ENCODE data around the gene MXRA8.

The MXRA8 gene

GRCh38 chr1:1337793-1338147 is 20.6 kb downstream of the MXRA8 start:
- in situ Hi-C loops (cut with MboI; ENCODE audit: low sequenced_read_pairs) = no loop called here

- in situ Hi-C loops (cut with MboI; ENCODE audit: low sequenced_read_pairs) = no loop called here
Observed at GRCh38 chr1:1336931-1337792, 21.2 kb downstream of the MXRA8 start.

GRCh38 chr1:1336446-1336845 is 21.9 kb downstream of the MXRA8 start:
- in situ Hi-C loops (cut with MboI; ENCODE audit: low sequenced_read_pairs) = no loop called here

DNA sequence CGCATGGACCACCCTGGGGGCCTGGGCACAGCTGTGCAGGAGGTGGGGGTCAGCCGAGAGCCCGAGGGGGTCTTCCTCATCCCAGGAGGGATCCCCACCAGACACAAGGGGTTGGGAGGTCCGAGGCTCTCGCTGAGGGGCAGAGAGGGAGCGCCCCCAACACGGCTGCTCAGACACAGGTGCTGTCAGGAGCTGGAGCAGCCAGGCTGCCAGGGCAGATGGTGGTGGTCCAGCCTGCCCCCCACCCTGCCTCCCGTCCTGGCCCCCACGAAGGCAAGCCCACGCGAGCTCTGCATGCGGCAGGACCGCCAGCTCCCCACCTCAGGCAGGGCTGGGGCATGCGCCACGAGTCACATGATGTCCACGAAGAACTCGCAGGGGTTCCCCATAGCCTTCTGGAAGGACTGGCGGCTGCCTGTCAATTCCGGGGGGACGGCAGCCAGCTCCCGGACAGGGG is 22.5 kb downstream of the MXRA8 start:
- in situ Hi-C loops (cut with MboI; ENCODE audit: low sequenced_read_pairs) = no loop called here

DNA sequence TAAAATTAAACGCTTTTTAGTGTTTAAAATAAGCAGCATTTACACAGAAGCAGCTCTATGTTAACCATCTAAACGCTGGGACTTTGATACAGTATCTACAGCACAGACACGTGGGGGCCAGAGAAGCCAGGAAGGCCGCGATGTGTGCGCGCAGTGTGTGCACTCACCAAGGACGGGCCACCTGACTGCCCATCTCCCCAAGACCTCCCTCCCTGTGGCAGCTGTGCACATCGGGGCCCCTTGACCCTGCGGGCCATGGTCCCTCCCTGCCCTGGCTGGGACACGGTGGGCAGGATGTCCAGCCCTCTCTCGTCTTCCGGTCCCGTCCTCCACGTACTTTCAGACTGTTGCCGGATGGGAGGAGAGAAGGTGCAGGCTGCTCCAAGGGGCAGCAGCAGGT is 23.1 kb downstream of the MXRA8 start:
- in situ Hi-C loops (cut with MboI; ENCODE audit: low sequenced_read_pairs) = no loop called here

DNA sequence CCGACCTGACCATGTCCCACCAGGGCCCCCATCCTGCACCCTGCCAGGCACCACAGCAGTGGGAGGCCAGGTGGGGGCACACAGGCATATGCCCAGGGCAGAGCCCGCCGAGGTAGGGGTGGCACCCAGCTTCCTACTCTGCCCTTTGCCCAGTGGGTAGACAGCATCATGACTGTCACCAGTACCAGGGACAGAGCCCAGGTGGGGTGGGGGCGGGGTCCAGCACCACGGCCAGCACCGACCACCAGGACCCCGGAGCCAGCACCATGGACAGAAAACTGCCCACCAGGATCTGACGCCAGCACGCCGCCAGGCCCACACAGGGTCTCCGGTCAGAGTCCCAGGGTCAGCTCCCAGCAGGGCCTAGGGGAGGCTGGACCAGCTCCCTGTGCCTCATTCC is 23.5 kb downstream of the MXRA8 start:
- in situ Hi-C loops (cut with MboI; ENCODE audit: low sequenced_read_pairs) = no loop called here

GRCh38 chr1:1333551-1334241 is 24.7 kb downstream of the MXRA8 start:
- in situ Hi-C loops (cut with MboI; ENCODE audit: low sequenced_read_pairs) = no loop called here

GRCh38 chr1:1332774-1333480 is 25.4 kb downstream of the MXRA8 start:
- in situ Hi-C loops (cut with MboI; ENCODE audit: low sequenced_read_pairs) = no loop called here

GRCh38 chr1:1332031-1332755 is 26.2 kb downstream of the MXRA8 start:
- in situ Hi-C loops (cut with MboI; ENCODE audit: low sequenced_read_pairs) = no loop called here

- in situ Hi-C loops (cut with MboI; ENCODE audit: low sequenced_read_pairs) = no loop called here
Observed at GRCh38 chr1:1331068-1331965, 27.0 kb downstream of the MXRA8 start, which contains the start of gene TAS1R3. Gene TAS1R3, plus strand, starts transcription at chr1:1331280. Its CDS starts 66 bp downstream, at chr1:1331346.

DNA sequence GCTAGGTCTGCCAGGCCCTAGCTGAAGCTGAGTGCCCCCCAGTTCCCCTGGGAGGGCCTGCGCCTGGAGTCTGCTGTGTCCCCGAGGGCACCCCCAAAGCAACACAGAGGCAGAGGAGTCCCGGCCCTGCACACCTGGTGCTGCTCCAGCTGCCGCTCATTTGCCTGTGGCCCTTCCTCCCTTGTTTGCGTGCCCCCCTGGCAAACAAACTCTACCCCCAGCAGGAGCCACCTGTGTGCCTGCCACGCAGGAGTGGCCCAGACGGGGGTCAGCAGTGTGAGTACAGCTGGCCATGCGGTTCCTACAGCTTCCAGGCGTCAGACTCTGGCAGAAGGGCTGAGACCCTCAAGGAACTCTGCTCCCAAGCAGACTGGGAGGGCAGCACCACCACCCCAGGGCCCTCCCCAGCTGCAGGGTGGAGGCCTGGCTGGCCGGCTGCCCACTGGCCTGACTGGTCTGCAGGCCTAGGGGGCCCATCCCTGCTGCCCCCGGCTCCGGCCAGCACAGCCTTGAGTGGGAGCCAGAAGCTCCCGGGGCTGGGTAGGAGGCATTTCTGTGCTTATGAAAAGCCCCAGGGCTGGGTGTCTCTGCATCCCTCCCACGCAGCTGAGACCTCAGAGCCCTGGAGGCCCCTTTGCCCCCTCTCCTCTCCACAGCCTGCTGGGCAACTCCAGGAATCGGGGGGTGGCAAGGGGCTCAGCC is 27.8 kb downstream of the MXRA8 start:
- in situ Hi-C loops (cut with MboI; ENCODE audit: low sequenced_read_pairs) = no loop called here

DNA sequence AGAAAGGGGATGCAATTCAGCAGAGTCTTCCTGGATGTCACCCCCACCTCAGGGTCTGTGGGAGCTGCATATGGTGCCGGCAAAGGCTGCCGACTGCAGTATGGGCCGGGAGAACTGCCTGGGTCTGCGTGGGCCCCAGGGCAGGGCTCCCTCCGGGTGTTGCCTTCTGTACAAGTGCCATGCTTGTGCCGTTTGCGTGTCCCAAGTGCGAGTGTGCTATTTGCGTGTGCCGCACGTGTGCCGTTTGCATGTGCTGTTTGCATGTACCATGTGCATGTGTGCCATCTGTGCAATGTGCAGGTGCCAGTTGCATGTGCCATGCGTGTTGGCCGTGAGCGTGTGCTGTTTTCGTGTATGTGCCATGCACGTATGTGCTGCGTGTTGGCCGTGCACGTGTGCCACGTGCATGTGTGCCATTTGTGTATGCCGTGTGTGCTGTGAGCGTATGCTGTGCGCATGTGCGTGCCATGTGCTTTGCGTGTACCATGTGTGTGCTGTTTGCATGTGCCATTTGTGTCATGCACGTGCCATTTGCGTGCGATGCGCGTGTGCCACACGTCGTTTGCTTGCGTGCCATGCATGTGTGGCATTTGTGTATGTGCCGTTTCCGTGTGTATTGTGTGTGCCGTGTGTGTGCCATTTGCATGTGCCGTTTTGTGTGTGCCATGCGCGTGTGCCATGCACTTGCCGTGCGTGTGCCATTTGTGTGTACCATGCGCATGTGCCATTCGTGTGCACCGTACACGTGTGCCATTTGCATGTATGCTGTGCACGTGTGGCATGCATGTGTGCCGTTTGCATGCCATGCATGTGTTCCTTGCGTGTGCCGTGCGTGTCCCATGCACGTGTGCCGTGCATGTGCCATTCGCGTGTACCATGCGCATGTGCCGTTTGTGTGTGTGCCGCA is 28.8 kb downstream of the MXRA8 start:
- in situ Hi-C loops (cut with MboI; ENCODE audit: low sequenced_read_pairs) = no loop called here

DNA sequence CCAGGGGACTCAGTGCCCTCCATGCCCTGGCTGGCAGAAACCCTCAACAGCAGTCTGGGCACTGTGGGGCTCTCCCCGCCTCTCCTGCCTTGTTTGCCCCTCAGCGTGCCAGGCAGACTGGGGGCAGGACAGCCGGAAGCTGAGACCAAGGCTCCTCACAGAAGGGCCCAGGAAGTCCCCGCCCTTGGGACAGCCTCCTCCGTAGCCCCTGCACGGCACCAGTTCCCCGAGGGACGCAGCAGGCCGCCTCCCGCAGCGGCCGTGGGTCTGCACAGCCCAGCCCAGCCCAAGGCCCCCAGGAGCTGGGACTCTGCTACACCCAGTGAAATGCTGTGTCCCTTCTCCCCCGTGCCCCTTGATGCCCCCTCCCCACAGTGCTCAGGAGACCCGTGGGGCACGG is 30.1 kb downstream of the MXRA8 start:
- in situ Hi-C loops (cut with MboI; ENCODE audit: low sequenced_read_pairs) = no loop called here

GRCh38 chr1:1327291-1327690 is 31.1 kb downstream of the MXRA8 start:
- in situ Hi-C loops (cut with MboI; ENCODE audit: low sequenced_read_pairs) = no loop called here

- in situ Hi-C loops (cut with MboI; ENCODE audit: low sequenced_read_pairs) = no loop called here
Observed at GRCh38 chr1:1326075-1326605, 32.2 kb downstream of the MXRA8 start.

- in situ Hi-C loops (cut with MboI; ENCODE audit: low sequenced_read_pairs) = no loop called here
Observed at GRCh38 chr1:1325288-1326074, 32.9 kb downstream of the MXRA8 start.

All from HL-60/S4 treated with retinoic acid at 250 ng/mL for 4 days and 3 days (cell line).